SK-N-SH (cell line): ENCODE measurements around the gene RHBG. TPM values are rescaled to one million over a fixed set of nuclear protein-coding genes. Genes with fewer than 3 reads are reported as not detected.

Source experiments
- CTCF ChIA-PET: fragments of 300-600, 350-600 bp; formaldehyde crosslinking; extraction: SDS; loops from one replicate; lab custom pipeline; 2021; lab: Yijun Ruan, JAX
- POLR2A ChIA-PET: fragments of 350-600 bp; sonication (Branson Sonifier 250); formaldehyde crosslinking; extraction: SDS; loops from one replicate; lab custom pipeline; 2020; ENCODE audit warnings: antibody characterized with exemption, inconsistent platforms; lab: Yijun Ruan, JAX
- DNase-seq: peaks from one replicate; pipeline ENCODE4 v3.0.0; 2012
- H2AFZ ChIP-seq: fragments of 200-600 bp; sonication (generic); 2 replicates; pipeline ENCODE4 v1.8.1; 2016; ENCODE audit warnings: antibody characterized with exemption, mild to moderate bottlenecking, low read depth
- H3F3A ChIP-seq: fragments of 200-600 bp; sonication (generic); replicated peaks from 2 replicates; pipeline ENCODE3; 2016; ENCODE audit warnings: antibody characterized with exemption, mild to moderate bottlenecking; ENCODE audit not compliant: insufficient read depth
- H3K27ac ChIP-seq, 2 experiments: fragments of 200-500 bp in 1 of 2; fragments of 200-600 bp in 1 of 2; sonication (Bioruptor generic) in 1 of 2; sonication (generic), shearing (Covaris generic) in 1 of 2; 2 replicates each; pipeline versions ENCODE4 v1.5.1 to v1.6.1; 2014 to 2016; ENCODE audit warnings: low read depth in 2 of 2, inconsistent platforms in 1 of 2, low read length in 1 of 2, mild to moderate bottlenecking in 1 of 2, mixed read lengths in 1 of 2
- H3K27me3 ChIP-seq: fragments of 200-600 bp; sonication (generic), shearing (Covaris generic); 2 replicates; pipeline ENCODE4 v1.6.1; 2016; ENCODE audit warnings: mixed run types; ENCODE audit not compliant: insufficient read depth
- H3K36me3 ChIP-seq, 2 experiments: fragments of 200-500 bp in 1 of 2; fragments of 200-600 bp in 1 of 2; sonication (Bioruptor generic) in 1 of 2; sonication (generic) in 1 of 2; replicated peaks in 1 of 2; 2 replicates each; pipeline versions ENCODE3 to v1.5.1; 2014 to 2016; ENCODE audit warnings: low read length in 1 of 2, mild to moderate bottlenecking in 1 of 2; ENCODE audit not compliant: insufficient read depth in 2 of 2, control insufficient read depth in 1 of 2
- H3K4me1 ChIP-seq, 2 experiments: fragments of 200-500 bp in 1 of 2; fragments of 200-600 bp in 1 of 2; sonication (Bioruptor generic) in 1 of 2; sonication (generic), shearing (Covaris generic) in 1 of 2; 2 replicates each; pipeline versions ENCODE4 v1.5.1 to v1.6.1; 2014 to 2016; ENCODE audit warnings: low read depth in 1 of 2, low read length in 1 of 2, mixed run types in 1 of 2; ENCODE audit not compliant: insufficient read depth in 2 of 2, control insufficient read depth in 1 of 2
- H3K4me2 ChIP-seq: fragments of 200-600 bp; sonication (generic), shearing (Covaris generic); 2 replicates; pipeline ENCODE4 v1.6.1; 2017; ENCODE audit warnings: mixed run types
- H3K4me3 ChIP-seq, 2 experiments: fragments of 200-500 bp in 1 of 2; fragments of 200-600 bp in 1 of 2; sonication (Bioruptor generic) in 1 of 2; sonication (generic), shearing (Covaris generic) in 1 of 2; 2 replicates each; pipeline versions ENCODE4 v1.5.1 to v1.8.1; 2014 to 2016; ENCODE audit warnings: low read depth in 2 of 2, inconsistent platforms in 1 of 2, low read length in 1 of 2, mild to moderate bottlenecking in 1 of 2, mixed read lengths in 1 of 2, moderate library complexity in 1 of 2
- H3K79me2 ChIP-seq: fragments of 200-600 bp; sonication (generic); 2 replicates; pipeline ENCODE4 v1.8.1; 2017; ENCODE audit warnings: mild to moderate bottlenecking; ENCODE audit not compliant: insufficient read depth
- H3K9ac ChIP-seq: fragments of 200-600 bp; sonication (generic); 2 replicates; pipeline ENCODE4 v1.6.1; 2017; ENCODE audit warnings: mixed run types
- H3K9me2 ChIP-seq: fragments of 200-600 bp; sonication (generic); 2 replicates; pipeline ENCODE4 v1.6.1; 2017; ENCODE audit warnings: mixed run types
- H3K9me3 ChIP-seq: fragments of 200-600 bp; sonication (generic); 2 replicates; pipeline ENCODE4 v1.6.1; 2017; ENCODE audit warnings: mixed run types, mild to moderate bottlenecking, moderate library complexity
- H4K20me1 ChIP-seq: fragments of 200-600 bp; sonication (generic); 2 replicates; pipeline ENCODE4 v1.6.1; 2017; ENCODE audit warnings: mild to moderate bottlenecking, mixed run types; ENCODE audit not compliant: insufficient read depth
- CHD2 ChIP-seq: fragments of 150-350 bp; IDR thresholded peaks from 2 replicates; pipeline ENCODE4 v1.6.1; 2018; ENCODE audit warnings: low read length; ENCODE audit not compliant: partially characterized antibody
- ELF1 ChIP-seq: IDR thresholded peaks from 2 replicates; pipeline ENCODE4 v1.4.0; 2012
- FOXJ3 ChIP-seq: sonication (generic); formaldehyde crosslinking; IDR thresholded peaks from 2 replicates; pipeline ENCODE4 v1.5.1; 2020; ENCODE audit warnings: mild to moderate bottlenecking, missing genetic modification reagents
- MEF2A ChIP-seq: IDR thresholded peaks from 2 replicates; pipeline ENCODE4 v1.4.0; 2012; ENCODE audit warnings: low read depth, borderline replicate concordance
- POLR2AphosphoS5 ChIP-seq: IDR thresholded peaks from 2 replicates; pipeline ENCODE4 v1.6.1; 2012; ENCODE audit warnings: low read depth, low read length
- RAD21 ChIP-seq: IDR thresholded peaks from 2 replicates; pipeline ENCODE4 v1.6.1; 2012; ENCODE audit warnings: mild to moderate bottlenecking, low read length
- RFX5 ChIP-seq: IDR thresholded peaks from 2 replicates; pipeline ENCODE4 v1.6.1; 2012; ENCODE audit warnings: mild to moderate bottlenecking, improper control_type of control experiment, low read length
- RXRA ChIP-seq: IDR thresholded peaks from 2 replicates; pipeline ENCODE4 v1.4.0; 2012; ENCODE audit warnings: low read depth, mild to moderate bottlenecking, borderline replicate concordance
- TCF12 ChIP-seq: IDR thresholded peaks from 2 replicates; pipeline ENCODE4 v1.4.0; 2012
- TEAD4 ChIP-seq: IDR thresholded peaks from 2 replicates; pipeline ENCODE4 v1.4.0; 2012; ENCODE audit warnings: mild to moderate bottlenecking, borderline replicate concordance; ENCODE audit not compliant: insufficient read depth
- WGBS: methylation state at CpG from one replicate; pipeline ENCODE4 v1.1.6; 2017; ENCODE audit warnings: low lambda C conversion rate; 5-methylcytosine and 5-hydroxymethylcytosine counted together
- polyA plus RNA-seq, 3 experiments: library from polyadenylated mRNA; depleted of rRNA; stranded (reverse); fragments of >200 nt; gene quantifications; 2 replicates each; pipeline ENCODE4 v1.2.3, GENCODE V29; 2012
- TF ChIP-seq, protein P1 (sequence below): fragments of 200-600 bp; sonication (generic); IDR thresholded peaks from 2 replicates; pipeline ENCODE4 v1.6.1; 2017; ENCODE audit warnings: antibody characterized with exemption, mild to moderate bottlenecking, moderate library complexity
- TF ChIP-seq, protein P2 (sequence below): fragments of 150-350 bp; IDR thresholded peaks from 2 replicates; pipeline ENCODE4 v1.6.1; 2016; ENCODE audit warnings: mild to moderate bottlenecking, low read depth, low read length
- TF ChIP-seq, protein P3 (sequence below): IDR thresholded peaks from 2 replicates; pipeline ENCODE4 v1.6.1; 2012; ENCODE audit warnings: mild to moderate bottlenecking, low read depth, low read length, moderate library complexity
- TF ChIP-seq, protein P4 (sequence below): IDR thresholded peaks from 2 replicates; pipeline ENCODE4 v1.4.0; 2012; ENCODE audit warnings: low read depth, borderline replicate concordance

RHBG gene
- polyA plus RNA-seq, 1 of the 3 experiments (the other 2 are of a cell fraction): 0.18 TPM

DNA sequence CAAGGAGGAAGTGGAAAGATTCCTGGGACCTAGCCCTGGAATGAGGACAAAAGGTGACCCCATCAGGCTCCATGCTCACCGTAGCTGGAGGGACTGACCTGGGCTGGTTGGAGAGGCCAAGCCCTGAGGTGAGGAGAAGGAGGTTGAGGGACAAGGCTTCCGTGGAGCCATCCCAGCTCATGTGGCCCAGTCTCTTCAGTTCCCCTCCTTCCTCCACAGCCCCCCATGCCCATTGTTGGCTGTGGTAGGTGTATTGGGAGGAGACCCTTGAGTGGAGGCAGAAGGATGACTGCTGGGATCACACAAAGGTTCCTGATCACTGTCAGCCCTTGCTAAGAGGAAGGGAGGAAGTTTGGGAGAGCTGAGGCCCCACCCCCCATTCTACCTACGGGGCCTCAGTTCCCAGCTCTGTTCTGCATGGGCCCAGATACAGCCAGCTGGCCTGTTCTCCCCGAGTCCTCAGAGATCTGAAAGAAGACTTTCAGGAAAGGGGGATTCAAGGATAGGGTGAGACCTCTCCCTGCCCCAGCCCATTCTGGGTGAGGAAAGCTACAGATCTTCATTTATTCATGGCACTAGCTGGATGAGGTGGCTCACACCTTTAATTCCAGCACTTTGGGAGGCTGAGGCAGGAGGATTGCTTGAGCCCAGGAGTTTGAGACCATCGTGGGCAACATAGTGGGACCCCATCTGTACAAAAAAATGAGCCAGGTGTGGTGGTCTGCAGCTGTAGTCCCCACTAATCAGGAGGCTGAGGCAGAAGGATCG, 17.3 kb downstream of the RHBG start:
- TF ChIP-seq, protein P1, sequence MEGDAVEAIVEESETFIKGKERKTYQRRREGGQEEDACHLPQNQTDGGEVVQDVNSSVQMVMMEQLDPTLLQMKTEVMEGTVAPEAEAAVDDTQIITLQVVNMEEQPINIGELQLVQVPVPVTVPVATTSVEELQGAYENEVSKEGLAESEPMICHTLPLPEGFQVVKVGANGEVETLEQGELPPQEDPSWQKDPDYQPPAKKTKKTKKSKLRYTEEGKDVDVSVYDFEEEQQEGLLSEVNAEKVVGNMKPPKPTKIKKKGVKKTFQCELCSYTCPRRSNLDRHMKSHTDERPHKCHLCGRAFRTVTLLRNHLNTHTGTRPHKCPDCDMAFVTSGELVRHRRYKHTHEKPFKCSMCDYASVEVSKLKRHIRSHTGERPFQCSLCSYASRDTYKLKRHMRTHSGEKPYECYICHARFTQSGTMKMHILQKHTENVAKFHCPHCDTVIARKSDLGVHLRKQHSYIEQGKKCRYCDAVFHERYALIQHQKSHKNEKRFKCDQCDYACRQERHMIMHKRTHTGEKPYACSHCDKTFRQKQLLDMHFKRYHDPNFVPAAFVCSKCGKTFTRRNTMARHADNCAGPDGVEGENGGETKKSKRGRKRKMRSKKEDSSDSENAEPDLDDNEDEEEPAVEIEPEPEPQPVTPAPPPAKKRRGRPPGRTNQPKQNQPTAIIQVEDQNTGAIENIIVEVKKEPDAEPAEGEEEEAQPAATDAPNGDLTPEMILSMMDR: no peak
- TF ChIP-seq ELF1: no peak
- Histone ChIP-seq H2AFZ (no peak overlapping the region), H4K20me1 (no peaks in the 10 kb centered on the region), H3K4me1 (peaks cover 0 to 6% of the 10 kb centered on the region in 2 experiments; a peak in 1 of 4 replicates), H3K27ac (no peak overlapping the region), H3K4me2 (no peak overlapping the region), H3K4me3 (no peak overlapping the region), H3K9me3 (no peaks in the 10 kb centered on the region), H3K9me2 (no peaks in the 10 kb centered on the region), H3K36me3 (no peaks in the 10 kb centered on the region), H3F3A (no peaks in the 10 kb centered on the region), H3K79me2 (no peaks in the 10 kb centered on the region), H3K9ac (no peak overlapping the region), H3K27me3 (no peaks in the 10 kb centered on the region; the same call in 1 of the 2 replicates)
- ChIA-PET POLR2A (no interaction called here), CTCF (interaction anchor here (0.6 to 12.4 kb wide), 77 partner anchors 8 to 701 kb away, joined by 3 to 412 read pairs (median 5); partner anchors contain the start of genes BCAN, CCT3, GPATCH4 and HDGF)
- no peak for DNase-seq
- 62% methylated on average over 6 of the region's 6 CpGs for WGBS

DNA sequence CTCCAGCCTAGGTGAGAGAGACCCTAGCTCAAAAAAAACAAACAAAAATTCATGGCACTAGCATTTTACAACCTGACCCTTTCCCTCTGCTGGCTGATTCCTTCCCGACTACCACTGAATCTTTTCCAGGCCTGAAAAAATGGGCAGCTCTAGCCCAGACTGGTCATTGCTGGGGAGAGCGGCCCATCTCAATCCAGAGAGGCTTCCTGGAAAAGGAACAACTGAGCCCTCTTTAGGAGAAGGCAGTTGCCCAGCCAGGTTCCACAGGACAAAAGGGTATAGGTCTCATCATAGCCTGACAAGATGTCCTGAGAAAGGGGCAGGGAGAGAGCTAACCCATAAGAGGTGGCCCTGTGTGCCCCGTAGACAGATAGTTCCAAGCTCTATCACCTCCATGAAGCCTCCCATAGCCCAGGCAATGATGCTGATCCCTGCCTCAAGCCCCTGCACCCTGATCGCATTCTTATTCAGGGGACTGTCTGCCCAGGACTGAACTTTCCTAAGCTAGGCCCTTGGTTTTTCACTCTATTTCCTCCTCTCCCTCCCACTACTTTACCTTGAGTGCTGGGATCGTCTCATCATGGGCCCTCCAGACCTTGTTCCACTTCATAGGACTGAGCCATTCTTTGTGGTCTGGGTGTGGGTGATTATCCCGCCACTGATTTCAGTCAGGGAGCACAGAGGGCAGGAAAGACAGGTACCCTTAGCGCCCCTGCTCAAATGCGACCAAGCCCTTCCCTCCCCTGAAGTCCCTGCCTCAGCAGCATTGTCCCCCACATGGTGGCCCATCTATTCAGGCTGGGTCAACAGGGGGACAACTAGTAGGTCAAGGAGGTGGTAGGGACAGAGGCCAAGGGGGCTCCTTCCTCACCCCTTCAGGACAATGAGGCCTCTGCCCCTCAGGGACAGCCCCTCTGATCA, 18.2 kb downstream of the RHBG start:
- no peaks in the 10 kb centered on the region for H3K9me3 ChIP-seq
- TF ChIP-seq RAD21 (no peak), CHD2 (no peak), TCF12 (no peak), POLR2AphosphoS5 (no peak), RXRA (no peak), RFX5 (no peak), MEF2A (no peak), FOXJ3 (CRISPR knock-in tag) (no peak), ELF1 (no peak), TEAD4 (no peak)
- TF ChIP-seq, protein P2, sequence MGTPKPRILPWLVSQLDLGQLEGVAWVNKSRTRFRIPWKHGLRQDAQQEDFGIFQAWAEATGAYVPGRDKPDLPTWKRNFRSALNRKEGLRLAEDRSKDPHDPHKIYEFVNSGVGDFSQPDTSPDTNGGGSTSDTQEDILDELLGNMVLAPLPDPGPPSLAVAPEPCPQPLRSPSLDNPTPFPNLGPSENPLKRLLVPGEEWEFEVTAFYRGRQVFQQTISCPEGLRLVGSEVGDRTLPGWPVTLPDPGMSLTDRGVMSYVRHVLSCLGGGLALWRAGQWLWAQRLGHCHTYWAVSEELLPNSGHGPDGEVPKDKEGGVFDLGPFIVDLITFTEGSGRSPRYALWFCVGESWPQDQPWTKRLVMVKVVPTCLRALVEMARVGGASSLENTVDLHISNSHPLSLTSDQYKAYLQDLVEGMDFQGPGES: no peak
- TF ChIP-seq, protein P3, sequence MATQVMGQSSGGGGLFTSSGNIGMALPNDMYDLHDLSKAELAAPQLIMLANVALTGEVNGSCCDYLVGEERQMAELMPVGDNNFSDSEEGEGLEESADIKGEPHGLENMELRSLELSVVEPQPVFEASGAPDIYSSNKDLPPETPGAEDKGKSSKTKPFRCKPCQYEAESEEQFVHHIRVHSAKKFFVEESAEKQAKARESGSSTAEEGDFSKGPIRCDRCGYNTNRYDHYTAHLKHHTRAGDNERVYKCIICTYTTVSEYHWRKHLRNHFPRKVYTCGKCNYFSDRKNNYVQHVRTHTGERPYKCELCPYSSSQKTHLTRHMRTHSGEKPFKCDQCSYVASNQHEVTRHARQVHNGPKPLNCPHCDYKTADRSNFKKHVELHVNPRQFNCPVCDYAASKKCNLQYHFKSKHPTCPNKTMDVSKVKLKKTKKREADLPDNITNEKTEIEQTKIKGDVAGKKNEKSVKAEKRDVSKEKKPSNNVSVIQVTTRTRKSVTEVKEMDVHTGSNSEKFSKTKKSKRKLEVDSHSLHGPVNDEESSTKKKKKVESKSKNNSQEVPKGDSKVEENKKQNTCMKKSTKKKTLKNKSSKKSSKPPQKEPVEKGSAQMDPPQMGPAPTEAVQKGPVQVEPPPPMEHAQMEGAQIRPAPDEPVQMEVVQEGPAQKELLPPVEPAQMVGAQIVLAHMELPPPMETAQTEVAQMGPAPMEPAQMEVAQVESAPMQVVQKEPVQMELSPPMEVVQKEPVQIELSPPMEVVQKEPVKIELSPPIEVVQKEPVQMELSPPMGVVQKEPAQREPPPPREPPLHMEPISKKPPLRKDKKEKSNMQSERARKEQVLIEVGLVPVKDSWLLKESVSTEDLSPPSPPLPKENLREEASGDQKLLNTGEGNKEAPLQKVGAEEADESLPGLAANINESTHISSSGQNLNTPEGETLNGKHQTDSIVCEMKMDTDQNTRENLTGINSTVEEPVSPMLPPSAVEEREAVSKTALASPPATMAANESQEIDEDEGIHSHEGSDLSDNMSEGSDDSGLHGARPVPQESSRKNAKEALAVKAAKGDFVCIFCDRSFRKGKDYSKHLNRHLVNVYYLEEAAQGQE: no peak
- TF ChIP-seq, protein P4, sequence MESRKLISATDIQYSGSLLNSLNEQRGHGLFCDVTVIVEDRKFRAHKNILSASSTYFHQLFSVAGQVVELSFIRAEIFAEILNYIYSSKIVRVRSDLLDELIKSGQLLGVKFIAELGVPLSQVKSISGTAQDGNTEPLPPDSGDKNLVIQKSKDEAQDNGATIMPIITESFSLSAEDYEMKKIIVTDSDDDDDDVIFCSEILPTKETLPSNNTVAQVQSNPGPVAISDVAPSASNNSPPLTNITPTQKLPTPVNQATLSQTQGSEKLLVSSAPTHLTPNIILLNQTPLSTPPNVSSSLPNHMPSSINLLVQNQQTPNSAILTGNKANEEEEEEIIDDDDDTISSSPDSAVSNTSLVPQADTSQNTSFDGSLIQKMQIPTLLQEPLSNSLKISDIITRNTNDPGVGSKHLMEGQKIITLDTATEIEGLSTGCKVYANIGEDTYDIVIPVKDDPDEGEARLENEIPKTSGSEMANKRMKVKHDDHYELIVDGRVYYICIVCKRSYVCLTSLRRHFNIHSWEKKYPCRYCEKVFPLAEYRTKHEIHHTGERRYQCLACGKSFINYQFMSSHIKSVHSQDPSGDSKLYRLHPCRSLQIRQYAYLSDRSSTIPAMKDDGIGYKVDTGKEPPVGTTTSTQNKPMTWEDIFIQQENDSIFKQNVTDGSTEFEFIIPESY: no peak
- TF ChIP-seq, all 33 proteins: peak for 0
- Histone ChIP-seq H3K4me2 (no peak overlapping the region), H3F3A (no peaks in the 10 kb centered on the region), H3K36me3 (no peaks in the 10 kb centered on the region), H3K27me3 (no peaks in the 10 kb centered on the region; the same call in 1 of the 2 replicates), H2AFZ (no peak overlapping the region), H3K9ac (no peak overlapping the region), H3K4me1 (peaks cover 0 to 9% of the 10 kb centered on the region in 2 experiments; a peak in 1 of 4 replicates), H3K9me2 (no peaks in the 10 kb centered on the region), H3K79me2 (no peaks in the 10 kb centered on the region), H3K4me3 (no peak overlapping the region), H3K27ac (no peak overlapping the region), H4K20me1 (no peaks in the 10 kb centered on the region)
- no peak for DNase-seq
- ChIA-PET POLR2A (no interaction called here), CTCF (interaction anchor here (1.0 to 12.4 kb wide), 16 partner anchors 8 to 240 kb away, joined by 4 to 412 read pairs (median 26); partner anchors contain the start of genes MEF2D and RHBG)
- 81% methylated on average over 8 of the region's 8 CpGs for WGBS
